IPS DF 4.7 (cell line): ENCODE data around the gene OR2J1.
"Not testable (repeated sequence)": the region's sequence is repeated elsewhere in the genome, so short reads cannot be mapped to it uniquely, and the experiment has no call there.

Source experiments
- DNase-seq: peaks from one replicate; pipeline ENCODE4 v3.0.0-alpha.2; 2013; ENCODE audit warnings: low spot score; ENCODE audit errors: extremely low read depth

OR2J1 gene

GRCh38 chr6:29099190-29099589, at the start of gene OR2J1:
Gene OR2J1 (plus strand): TSS chr6:29099490. CDS start chr6:29100943, 1,453 bp downstream.
- DNase-seq: no peak

DNA sequence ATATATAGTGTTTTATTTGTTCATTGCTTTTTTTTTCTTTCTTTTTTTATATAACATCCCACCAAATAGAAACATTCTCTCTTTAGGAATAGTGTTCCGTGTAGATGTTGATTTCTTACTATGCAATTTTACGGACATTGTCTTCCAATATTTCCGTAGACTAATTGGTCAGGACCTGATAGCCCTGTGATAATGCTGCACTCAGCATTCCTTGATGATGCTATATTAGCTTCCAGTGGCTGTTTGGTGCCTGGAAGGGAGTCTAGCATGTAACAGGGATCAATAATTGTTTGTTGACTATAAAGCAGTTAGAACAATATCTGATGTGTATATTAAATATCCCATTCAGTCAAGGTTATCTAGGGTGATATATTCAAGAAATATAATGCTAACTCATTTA, 47.6 kb upstream of the OR2J1 start:
- DNase-seq: no peak

DNA sequence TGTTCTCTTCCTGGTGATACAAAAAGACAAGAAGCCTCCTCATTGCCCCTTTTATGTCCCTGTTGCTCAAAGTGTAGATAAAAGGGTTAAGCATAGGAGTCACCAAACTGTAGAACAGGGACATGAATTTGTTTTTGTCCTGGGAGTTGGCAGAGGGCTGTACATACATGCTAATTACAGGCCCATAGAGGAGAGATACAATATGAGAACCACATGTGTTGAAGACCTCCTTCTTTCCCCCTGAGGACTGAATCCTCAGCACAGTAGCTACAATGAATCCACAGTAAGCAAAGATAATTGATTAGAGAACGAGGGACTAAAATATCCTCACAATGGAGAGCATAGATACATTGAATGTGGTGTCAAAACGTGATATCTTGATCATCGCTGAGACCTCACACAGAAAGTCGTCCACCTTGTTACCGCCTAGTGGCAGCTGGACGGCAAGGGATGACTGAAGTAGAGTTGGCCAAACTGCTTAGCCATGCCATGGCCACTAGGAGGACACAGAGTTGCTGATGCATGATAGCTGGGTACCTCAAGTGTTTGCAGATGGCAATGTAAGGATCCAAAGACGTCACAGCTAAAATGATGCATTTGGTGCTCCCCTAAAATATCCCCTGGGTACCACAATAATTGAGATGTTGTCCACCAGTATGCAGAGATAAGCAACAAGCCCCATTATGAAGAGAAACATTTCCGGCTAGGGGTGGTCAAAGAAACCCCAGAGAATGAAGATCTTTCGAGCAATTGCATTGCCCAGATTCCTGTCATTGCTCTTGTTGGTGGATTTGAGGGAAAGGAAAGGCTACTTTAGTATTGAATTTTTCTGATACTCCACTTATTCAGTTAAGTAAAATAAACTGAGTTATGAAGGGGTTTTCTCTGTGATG, 27.2 kb upstream of the OR2J1 start:
- DNase-seq: peak; percentile 44

- DNase-seq: no peak
Observed at GRCh38 chr6:29079203-29079602, 20.1 kb upstream of the OR2J1 start.

GRCh38 chr6:29081312-29081711, 18.0 kb upstream of the OR2J1 start:
- no peak for DNase-seq

GRCh38 chr6:29082457-29082856, 16.8 kb upstream of the OR2J1 start:
- DNase-seq: no peak

DNA sequence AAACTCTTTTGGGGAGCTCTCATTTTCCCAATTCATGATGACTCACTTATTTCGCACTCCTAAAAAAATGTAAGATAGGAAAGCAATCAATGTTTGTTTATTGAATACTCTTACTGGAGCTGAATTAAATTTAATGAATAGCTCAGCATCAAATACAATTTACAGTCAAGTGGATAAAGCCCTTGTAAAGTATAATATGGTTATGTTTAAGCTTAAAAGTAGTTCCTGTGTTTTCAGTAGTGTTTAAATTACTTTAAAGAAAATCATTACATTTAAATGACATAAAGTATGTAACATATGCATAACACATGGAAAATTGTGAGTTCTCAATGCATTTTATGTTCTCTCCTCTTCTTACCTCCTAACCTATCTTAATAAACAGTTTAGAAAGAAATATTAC, 12.1 kb upstream of the OR2J1 start, which contains the start of gene OR2B3:
OR2B3 (minus strand) TSS at position 101 of the 400 bp plus-strand sequence; CDS start at position 36, 65 bp downstream.
- no peak for DNase-seq

- no peak for DNase-seq
Observed at GRCh38 chr6:29092957-29093356, 6.3 kb upstream of the OR2J1 start.

DNA sequence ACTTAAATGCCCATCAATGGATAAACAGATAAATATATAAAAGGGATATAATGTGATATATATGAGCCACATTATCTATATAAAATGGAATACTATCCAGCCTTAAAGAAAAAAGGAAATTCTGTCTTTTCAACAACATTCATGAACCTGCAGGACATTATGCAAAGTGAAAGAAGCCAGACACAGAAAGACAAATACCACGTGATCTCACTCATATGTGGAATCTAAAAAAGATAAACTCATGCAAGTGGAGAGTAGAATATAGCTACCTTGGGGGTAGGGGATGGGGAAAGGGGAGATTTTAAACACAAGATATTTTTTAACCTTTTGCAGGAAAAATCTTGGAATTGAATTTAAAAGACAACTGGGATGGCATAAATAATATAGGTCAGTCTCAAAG, 1.5 kb upstream of the OR2J1 start:
- no peak for DNase-seq

- no peak for DNase-seq
Observed at GRCh38 chr6:29107758-29108157, 8.5 kb downstream of the OR2J1 start, which contains the start of gene OR2J3. Gene OR2J3 (plus strand): TSS chr6:29108058. CDS start chr6:29111891, 3,833 bp downstream.

- DNase-seq: no peak
Observed at GRCh38 chr6:29112135-29112534, 12.8 kb downstream of the OR2J1 start.

- DNase-seq: not testable (repeated sequence)
Observed at GRCh38 chr6:29114964-29115363, 15.7 kb downstream of the OR2J1 start.

GRCh38 chr6:29129326-29130012, 30.2 kb downstream of the OR2J1 start:
- no peak for DNase-seq

- no peak for DNase-seq
Observed at GRCh38 chr6:29130644-29131043, 31.4 kb downstream of the OR2J1 start.

DNA sequence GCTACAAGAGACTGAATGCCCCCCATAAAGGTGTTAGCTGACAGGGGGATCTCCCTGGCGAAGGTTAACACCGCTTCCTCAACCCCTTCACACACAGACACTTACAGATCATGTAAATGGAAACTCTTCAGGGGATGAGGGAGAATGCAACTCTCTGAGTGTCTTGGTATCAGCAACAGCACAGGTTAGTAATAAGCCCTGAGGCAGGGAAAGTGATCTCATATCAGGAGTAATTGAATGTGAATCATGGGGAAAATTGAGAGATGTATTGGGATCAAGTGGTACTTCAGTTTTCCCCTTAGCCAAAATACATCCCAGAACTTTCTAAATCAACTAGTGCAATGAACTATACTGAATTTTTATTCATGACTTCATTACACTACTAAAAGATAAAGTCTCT, 32.4 kb downstream of the OR2J1 start:
- no peak for DNase-seq

- DNase-seq: no peak
Observed at GRCh38 chr6:29137724-29138123, 38.4 kb downstream of the OR2J1 start.

DNA sequence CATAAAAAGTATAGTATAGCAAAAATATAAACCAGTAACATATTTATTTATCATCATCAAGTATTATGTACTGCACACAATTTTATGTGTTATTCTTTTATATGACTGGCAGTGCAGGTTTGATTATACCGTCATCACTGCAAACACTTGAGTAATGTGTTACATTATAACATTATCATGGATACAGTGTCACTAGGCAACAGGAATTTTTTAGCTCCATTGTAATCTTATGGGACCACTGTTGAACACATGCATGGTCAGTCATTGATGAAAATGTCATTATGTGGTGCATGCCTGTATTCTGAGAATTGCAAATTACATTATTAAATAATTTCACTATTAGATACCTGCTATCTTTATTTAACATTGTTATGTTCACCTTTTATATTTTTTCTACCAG, 42.3 kb downstream of the OR2J1 start:
- DNase-seq: no peak

DNA sequence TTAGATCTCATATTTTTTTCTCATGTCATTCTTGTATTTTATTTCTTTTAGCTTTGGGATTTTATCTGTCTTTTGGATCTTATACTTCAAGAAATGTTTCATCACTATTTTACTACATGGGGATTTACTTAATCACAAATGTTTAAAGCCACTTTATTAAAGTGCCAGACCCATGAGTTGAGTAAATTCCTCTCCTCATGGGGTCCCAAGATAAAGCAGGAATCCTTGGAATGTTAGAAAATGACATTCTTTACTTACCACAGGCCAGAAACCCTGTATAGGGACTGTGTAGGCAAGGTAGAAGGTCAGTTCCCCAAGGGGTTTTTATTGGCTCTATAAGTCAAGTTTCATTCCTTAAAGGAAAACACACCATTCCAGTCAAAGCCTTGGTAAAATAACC, 43.0 kb downstream of the OR2J1 start:
- no peak for DNase-seq

DNA sequence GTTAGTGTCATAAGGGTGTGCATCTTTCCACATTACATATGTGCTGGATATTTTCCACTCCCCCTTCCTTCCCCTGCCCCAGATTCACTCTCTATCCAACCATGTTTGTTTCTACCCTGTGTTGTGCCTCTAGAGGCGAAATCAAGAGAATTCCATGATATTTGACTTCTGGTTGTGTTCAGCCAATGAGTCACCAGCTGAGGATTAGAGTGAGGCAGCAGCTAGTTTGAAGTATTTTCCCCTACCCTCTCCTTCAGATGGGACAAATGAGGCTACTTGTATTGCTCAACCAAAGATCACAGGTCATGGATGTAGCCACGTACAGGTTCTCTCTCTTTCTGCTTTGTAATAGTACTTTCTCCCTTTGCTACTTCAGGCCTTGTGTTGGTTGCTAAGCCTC, 46.9 kb downstream of the OR2J1 start:
- DNase-seq: no peak

DNA sequence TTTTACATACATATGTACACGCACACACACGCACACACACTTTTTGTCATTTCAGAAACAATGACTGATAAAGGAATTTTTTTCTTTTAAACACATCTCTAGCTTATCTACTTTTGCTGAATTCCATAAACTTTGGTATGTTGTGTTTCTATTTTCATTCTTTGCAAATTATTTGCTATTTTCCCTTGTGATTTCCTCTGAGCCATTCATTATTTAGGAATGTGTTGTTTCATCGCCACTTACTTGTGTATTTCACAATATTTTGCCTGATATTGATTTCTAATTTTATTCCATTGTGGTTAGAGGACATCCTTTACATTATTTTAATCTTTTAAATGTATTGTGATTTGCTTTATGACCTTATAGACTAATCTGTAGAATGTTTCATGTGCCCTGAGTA, 47.8 kb downstream of the OR2J1 start:
- DNase-seq: no peak

DNA sequence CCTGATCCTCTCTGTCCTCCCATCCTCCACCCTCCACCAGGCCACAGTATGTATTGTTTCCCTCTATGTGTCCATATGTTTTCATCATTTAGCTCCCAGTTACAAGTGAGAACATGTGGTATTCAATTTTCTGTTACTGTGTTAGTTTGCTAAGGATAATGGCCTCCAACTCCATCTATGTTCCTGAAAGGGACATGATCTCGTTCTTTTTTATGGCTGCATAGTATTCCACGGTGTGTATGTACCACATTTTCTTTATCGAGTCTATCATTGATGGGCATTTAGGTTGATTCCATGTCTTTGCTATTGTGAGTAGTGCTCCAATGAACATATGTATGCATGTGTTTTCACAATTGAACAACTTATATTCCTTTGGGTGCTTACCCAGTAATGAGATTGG, 50.2 kb downstream of the OR2J1 start:
- DNase-seq: not testable (repeated sequence)
